B cell (primary cell): ENCODE data around the gene TENM4.

Experiments
- EZH2 ChIP-seq: IDR thresholded peaks from 2 replicates; pipeline ENCODE4 v1.6.1; 2012; ENCODE audit warnings: borderline replicate concordance, low read depth, mild to moderate bottlenecking, moderate library complexity, low read length; ENCODE audit not compliant: insufficient read depth, poor library complexity, severe bottlenecking
- TF ChIP-seq, protein P1 (sequence below): fragments of 200-600 bp; IDR thresholded peaks from one replicate; pipeline ENCODE4 v1.8.0; 2022; ENCODE audit warnings: antibody characterized with exemption, mild to moderate bottlenecking

- TF ChIP-seq, protein P1, sequence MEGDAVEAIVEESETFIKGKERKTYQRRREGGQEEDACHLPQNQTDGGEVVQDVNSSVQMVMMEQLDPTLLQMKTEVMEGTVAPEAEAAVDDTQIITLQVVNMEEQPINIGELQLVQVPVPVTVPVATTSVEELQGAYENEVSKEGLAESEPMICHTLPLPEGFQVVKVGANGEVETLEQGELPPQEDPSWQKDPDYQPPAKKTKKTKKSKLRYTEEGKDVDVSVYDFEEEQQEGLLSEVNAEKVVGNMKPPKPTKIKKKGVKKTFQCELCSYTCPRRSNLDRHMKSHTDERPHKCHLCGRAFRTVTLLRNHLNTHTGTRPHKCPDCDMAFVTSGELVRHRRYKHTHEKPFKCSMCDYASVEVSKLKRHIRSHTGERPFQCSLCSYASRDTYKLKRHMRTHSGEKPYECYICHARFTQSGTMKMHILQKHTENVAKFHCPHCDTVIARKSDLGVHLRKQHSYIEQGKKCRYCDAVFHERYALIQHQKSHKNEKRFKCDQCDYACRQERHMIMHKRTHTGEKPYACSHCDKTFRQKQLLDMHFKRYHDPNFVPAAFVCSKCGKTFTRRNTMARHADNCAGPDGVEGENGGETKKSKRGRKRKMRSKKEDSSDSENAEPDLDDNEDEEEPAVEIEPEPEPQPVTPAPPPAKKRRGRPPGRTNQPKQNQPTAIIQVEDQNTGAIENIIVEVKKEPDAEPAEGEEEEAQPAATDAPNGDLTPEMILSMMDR, result no peak
- no peak for TF ChIP-seq EZH2
Measured at GRCh38 chr11:78800096-78800690, 640.6 kb downstream of the TENM4 start.
